ENCODE data around the gene RPP25L.
A peak's percentile ranks its signal among the peaks of the same experiment; 100 is the strongest.

- no peak for TF ChIP-seq USF2 (IDR thresholded peaks at IDR 0.05; ENCODE audit: borderline replicate concordance, low read depth, low read length)
- TF ChIP-seq MAX (IDR thresholded peaks at IDR 0.05; ENCODE audit: low read depth): no peak
- no peak for TF ChIP-seq CTCF (IDR thresholded peaks at IDR 0.05)
- no peak for TF ChIP-seq SMC3 (IDR thresholded peaks at IDR 0.05; ENCODE audit: low read depth, low read length)
- no peak for TF ChIP-seq TCF12 (IDR thresholded peaks at IDR 0.05)
- 0 out of 2 replicates have a peak, but pooled peaks have one; percentile 8 for TF ChIP-seq MXI1 (IDR thresholded peaks at IDR 0.05; ENCODE audit: low read depth, low read length)
- no peak for TF ChIP-seq POLR2AphosphoS5 (IDR thresholded peaks at IDR 0.05; ENCODE audit: low read depth, low read length)
- no peak for TF ChIP-seq EP300 (IDR thresholded peaks at IDR 0.05; ENCODE audit: borderline replicate concordance in 1 of 2, low read depth in 1 of 2, low read length in 1 of 2)
- no peak for TF ChIP-seq RCOR1 (IDR thresholded peaks at IDR 0.05; ENCODE audit: low read length)
Measured at GRCh38 chr9:34571481-34571810, 40.5 kb downstream of the RPP25L start.
